NCI-H2171 (cell line): ENCODE data around the gene ABR.

Experiments used
- DNase-seq: peaks from one replicate; lab custom pipeline; 2025; lab: John Stamatoyannopoulos, UW

The ABR gene

DNA sequence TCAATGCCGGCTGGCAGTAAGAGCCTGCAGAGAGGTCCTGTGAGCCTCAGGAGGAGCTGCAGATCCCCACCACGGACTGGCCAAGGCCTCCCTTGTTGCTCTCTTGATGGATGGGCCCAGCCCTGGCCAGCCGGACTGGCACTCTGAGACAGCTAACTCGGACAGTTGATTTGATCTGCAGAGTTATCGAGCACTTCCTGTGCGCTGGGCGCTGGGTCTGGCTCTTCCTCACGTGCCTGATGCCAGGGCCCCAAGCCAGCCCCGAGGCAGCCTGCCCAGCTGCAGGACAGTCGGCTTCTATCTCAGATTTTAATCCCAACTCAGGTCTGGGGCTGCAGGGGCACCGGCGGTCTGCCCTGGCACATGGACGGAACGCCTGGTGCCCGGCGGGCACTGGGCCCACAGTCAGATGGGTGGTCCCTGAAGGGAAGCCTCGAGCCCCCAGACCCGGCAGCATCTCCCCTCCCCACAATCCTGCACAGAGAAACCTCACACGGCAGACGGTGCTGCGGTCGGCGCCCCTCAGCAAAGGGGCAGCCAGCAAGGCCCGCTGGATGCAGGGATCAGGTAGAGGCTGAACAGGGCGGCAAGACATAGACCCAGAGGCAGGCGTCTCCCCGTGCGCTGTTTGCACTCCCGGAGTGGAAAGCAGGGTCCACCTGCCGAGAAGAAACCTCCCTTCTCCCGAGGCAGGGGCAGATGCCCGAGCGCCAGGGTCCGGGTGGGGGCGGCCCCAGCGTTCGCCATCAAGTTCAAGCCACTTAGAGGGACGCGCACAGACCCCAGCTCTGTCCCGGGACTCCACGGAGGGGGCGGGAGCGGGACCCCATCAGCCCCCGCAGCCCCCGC lies 148.9 kb downstream of the ABR start:
- no peak for DNase-seq

- DNase-seq, result no peak
Observed at GRCh38 chr17:1029922-1030644, 149.7 kb downstream of the ABR start.

DNA sequence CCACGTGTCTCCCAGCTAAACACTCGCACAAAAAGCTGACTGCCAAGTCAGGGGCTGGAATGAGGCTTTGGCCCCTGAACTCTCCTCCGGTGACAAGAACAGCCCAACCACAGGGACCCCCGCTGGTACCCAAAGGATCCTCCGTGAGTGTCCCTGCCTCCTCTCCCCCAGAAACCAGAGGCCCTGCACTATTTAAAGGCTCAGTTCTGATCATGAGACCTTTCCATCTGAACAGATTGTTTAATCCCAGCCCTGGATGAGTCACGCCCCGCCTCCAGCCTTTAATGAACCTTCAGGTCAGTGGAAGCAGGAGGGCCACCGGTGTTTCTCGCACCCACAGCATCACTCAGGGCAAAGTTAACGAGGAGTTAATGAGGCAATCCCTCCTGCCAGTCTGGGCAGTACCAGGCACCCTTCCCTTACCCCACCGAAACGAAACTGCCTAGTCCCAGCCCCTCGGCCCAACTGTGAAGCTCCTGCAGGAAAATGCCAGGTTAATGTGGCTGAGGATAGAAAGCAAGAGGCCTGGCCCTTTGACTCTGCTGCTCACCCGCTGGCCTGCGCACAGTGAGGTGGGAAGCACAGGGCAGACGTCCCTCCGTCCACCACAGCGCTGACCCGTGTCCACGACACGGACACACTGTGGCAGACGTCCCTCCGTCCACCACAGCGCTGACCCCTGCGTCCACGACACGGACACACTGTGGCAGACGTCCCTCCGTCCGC lies 150.4 kb downstream of the ABR start:
- DNase-seq, result no peak

- DNase-seq, result no peak
Observed at GRCh38 chr17:1027044-1027443, 152.7 kb downstream of the ABR start.

DNA sequence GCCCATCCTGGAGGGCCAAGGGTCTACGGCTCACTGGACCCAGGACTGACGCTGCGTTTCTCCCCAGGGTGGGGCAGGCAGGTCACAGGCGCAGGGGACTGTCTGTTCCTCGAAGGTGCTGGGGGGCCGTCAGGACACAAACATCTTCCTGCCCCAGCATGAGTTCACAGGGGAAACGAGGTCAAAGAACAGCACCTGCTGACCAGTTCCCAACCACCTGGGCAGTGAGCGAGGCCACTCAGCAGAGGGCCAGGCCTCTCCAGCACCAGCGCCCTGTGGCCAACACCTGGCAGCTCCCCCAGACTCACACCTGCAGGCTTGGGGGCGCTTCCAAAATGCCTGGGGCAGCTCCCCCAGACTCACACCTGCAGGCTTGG lies 153.2 kb downstream of the ABR start:
- DNase-seq, result no peak

DNA sequence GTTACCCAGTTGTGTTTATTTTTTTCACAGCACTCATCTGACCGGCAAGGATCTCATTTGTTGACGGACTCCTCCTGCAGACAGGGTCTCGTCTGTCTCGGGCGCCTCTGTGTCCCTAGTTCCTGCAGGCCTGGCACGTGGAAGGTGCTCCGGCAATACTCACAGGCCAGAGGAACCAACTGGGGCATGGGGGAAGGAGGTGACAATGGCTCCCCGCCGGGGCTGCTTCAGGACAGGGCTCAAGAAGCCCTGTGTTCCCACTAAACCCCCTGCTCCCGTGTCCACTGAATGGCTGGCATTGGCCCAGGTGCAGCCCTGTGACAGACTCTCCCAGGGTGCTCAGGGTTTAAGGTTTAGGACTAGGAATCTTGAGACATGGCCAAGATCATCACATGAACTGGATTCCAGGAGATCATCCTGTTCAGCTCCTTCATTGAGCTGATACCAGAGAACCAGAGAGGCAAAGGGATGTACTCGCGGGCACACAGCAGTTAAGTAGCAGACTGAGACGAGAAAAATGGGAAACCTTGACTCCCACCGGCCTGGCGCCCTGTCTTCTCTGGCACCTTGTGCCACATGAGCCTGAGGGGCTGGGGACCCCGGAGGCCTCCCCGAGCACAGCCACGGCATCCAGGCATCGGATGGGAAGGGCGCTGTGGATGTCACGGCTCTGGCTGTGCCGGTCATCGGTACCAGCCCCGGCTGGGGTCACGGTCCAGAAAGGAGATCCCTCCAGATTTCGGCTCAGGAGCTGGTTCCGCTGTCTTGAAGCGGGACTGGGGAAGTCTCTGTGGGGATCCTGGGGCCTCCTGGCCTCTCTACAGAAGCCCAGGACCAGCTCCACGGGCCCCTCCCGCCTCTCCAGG lies 153.8 kb downstream of the ABR start:
- DNase-seq, result no peak

DNA sequence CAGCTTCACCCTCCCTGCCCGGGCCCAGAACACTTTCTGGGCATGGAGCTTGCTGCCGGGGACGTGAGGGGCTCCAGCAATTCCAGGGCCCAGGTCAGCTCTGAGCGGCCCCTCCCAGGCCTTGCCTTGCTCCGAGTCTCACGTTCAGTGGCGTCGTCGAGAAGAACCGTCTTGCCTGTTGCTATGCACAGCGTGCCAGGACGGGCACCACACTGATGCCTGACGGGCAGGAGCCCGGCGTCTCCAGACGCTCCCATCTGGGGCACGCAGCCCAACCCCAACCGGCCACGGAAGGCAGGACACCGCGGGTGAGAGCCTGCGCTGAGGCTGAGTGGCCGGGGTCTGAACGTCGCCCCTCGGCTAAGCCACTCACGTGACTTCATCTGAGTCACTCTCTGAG lies 155.7 kb downstream of the ABR start:
- DNase-seq, result no peak

- DNase-seq, result no peak
Observed at GRCh38 chr17:1022278-1023024, 157.3 kb downstream of the ABR start.

DNA sequence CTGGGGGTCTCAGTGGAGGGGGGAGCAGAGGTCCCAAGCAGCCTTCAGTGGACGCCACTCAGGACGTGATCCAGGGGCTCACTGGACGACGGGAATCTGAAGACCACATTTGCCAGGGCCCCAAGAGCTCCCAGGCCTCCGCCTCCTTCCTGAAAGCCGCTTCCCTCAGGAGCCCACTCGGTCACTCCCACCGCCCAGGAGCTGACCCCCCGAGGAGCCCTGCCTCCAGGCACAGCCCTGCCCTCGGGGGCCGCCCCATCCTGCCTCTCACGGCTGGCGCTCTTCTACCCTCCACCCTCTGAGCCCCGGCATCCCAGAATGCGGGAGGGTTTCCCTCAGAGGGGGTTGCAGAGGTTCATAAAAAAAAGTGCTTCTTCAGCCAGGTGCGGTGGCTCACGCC lies 158.6 kb downstream of the ABR start:
- DNase-seq, result no peak

DNA sequence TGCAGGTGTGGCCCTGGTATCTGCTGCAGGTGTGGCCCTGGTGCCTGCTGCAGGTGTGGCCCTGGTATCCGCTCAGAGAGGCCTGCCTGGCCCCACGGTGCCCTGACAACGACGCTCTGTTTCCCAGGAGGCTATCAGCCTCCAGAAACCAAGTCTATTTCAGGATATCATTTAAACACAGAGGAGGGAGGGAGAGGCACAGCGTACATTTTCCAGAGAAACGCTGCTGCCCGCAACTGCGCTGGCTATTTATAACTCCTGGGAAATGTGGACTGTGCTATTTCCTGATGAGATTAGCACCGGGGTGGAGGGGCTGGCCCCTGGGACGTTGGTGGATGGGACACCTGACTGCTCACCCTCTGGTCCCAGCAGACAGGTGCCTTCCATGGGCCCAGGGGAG lies 160.3 kb downstream of the ABR start:
- DNase-seq, result no peak

- DNase-seq, result no peak
Observed at GRCh38 chr17:1018547-1018946, 161.2 kb downstream of the ABR start.

DNA sequence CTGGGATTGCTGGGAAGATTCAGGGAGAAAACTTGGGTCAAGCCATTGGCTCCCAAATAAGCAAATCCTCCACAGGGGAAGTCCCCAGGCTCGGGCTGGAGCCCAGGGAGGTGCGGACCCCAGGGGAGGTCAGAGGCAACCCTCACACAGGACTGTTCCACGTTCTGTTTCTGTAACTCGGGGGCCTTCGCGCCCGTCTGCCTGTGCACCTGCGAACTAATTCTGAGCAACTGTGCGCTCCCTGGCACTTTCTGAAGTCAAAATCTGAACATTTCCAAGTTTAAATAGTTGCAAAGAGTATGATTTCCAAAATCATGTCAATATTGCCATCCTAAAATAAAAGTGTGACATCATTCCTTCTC lies 166.1 kb downstream of the ABR start:
- DNase-seq, result no peak

DNA sequence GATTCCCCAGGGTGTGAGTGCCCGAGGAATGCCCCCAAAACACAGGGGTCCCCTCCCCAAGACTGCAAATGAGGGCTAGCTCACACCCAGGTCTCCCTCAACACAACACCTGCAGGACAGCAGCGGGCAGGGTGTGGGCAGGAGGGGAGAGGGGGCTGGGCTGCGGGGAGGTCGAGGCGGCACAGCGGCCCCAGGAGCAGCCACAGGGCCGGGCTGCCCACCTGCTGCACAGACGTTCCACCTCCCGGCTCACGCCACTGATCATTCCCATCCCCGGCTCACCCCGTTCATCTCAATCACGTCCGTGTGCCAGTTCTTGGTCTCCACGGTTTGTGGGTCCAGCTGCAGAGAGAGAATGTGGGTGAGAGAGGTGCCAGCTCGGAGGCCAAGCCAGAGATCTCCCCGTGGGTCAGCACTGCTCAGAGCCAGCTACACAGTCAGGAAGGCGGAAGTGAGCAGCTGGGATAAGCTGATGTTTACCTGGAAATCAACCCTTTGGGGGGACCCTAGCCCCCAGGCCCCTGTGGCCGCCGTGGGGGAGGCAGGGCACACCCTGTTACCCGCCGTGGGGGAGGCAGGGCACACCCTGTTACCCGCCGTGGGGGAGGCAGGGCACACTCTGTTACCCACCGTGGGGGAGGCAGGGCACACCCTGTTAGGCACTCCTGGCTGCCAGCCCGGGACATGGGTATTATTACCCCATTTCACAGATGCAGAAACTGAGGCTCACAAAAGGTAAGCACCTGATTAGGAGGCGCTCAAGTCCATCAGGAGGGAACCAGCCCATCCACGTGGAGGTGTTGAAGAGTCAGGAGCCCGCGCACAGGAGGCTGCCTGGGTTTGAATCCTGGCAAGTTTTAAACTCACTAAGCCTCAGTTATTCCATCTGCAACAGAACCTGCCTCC lies 166.7 kb downstream of the ABR start:
- DNase-seq, result no peak

DNA sequence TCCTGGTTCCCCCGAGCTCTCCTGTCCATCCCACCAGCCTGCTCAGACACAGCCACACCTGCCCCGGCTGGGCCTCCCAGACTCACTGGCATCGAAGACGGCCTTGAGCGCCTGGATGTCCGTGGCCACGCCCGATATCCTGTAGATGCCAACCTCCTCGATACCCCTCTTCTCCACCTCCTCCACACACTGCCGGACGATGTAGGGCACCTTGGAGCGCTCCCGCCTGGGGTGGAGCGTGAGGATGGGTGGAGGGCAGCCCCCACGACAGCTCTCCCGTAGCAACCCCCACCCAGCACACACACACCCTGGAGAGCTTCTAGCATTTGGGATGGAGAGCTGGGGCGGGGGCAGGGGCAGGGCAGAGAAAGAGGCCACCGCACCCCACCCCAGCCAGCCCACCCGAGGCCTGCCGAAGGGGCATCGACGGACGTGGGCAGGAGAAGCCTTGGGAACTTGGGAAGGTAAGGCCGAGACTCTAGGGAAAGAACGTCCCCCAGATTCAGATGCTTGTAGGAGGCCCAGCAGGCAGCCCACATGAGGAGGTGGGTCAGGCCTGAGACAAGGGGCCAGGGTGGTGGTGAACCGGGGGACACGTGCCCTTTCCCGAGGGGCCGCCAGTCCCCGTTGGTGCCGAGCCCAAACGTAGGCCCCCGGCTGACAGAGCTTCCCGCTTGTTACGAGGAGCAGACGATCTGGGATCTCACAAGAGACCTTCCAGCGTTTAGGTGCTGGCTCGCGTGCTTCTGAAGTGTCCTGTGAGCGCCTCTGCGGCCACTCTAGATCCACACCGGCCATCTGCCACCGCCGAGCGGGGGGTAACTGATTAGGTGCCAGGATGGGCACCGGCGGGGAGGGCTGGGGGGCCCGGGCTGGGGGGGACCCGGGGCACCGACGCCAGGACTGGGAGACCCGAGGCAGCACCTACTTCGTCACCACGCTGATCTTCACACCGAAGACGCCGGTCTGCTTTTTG lies 167.7 kb downstream of the ABR start:
- no peak for DNase-seq

DNA sequence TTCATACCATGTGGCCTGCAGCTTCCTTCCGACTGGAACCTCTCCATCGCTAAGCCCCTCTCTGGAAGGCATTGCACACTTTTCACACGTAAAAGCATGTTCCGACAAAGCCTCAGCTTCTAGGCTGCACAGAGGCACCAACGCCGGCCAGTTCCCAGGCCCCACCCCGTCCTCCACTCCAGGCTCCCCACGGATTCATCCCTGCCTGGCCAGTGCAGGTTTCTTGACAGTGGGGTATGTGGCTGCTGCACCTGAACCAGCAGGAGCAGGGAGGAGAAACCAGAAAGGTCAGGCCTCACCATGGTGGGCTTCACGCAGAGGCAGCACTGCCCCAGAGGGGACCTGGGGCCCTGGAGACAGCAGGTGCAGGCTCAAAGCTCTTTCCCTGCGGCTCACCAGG lies 168.6 kb downstream of the ABR start:
- DNase-seq, result no peak

- DNase-seq, result no peak
Observed at GRCh38 chr17:1010586-1010985, 169.2 kb downstream of the ABR start.

DNA sequence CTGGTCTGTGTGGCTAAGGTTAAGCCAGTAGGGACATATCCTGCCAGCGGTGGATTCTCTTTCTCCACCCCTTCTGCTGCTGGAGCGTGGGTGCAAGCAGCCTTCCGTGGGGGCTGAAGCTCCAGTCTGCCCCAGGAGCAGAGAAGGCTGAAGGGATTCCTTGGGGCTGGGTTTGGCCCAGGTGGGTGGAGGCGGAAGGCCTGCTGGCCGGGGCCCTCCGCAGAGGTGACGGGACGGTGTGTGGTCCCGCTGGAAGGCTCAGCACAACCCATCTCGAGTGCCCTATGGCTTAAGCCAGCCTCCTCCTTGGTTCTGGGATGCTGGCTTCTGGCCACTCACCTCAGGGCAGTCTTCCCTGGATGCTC lies 169.7 kb downstream of the ABR start:
- no peak for DNase-seq

- DNase-seq, result no peak
Observed at GRCh38 chr17:1009229-1010085, 170.3 kb downstream of the ABR start.
